ENCODE data around the gene ZSCAN20. TPM values are rescaled to one million over a fixed set of nuclear protein-coding genes. Genes with fewer than 3 reads are reported as not detected.

Gene ZSCAN20
- total and polyA plus RNA-seq, 9 of the 15 experiments (the other 6 are each of a cell fraction or from before 2014, with no cell fraction given) = 0.36 to 3.3 (median 2.0) TPM

- TF ChIP-seq, protein P1, sequence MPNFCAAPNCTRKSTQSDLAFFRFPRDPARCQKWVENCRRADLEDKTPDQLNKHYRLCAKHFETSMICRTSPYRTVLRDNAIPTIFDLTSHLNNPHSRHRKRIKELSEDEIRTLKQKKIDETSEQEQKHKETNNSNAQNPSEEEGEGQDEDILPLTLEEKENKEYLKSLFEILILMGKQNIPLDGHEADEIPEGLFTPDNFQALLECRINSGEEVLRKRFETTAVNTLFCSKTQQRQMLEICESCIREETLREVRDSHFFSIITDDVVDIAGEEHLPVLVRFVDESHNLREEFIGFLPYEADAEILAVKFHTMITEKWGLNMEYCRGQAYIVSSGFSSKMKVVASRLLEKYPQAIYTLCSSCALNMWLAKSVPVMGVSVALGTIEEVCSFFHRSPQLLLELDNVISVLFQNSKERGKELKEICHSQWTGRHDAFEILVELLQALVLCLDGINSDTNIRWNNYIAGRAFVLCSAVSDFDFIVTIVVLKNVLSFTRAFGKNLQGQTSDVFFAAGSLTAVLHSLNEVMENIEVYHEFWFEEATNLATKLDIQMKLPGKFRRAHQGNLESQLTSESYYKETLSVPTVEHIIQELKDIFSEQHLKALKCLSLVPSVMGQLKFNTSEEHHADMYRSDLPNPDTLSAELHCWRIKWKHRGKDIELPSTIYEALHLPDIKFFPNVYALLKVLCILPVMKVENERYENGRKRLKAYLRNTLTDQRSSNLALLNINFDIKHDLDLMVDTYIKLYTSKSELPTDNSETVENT (CRISPR knock-in tag; IDR thresholded peaks at IDR 0.05) = 0 out of 2 replicates have a peak, but pooled peaks have one; percentile 24
- TF ChIP-seq POLR2A (conservative IDR thresholded peaks at IDR 0.05) (peak; percentile 76), ZSCAN32 (CRISPR knock-in tag; IDR thresholded peaks at IDR 0.05) (no peak), ZNF780A (CRISPR knock-in tag; IDR thresholded peaks at IDR 0.05) (no peak), SMC3 (conservative IDR thresholded peaks at IDR 0.05; ENCODE audit: insufficient read depth, low read depth, low read length) (no peak), CSDE1 (IDR thresholded peaks at IDR 0.05) (no peak), DNMT1 (IDR thresholded peaks at IDR 0.05) (no peak), SMARCC2 (IDR thresholded peaks at IDR 0.05; ENCODE audit: low read depth) (no peak), MEF2D (tag; conservative IDR thresholded peaks at IDR 0.05; ENCODE audit: low read depth) (no peak), ZNF124 (CRISPR knock-in tag; IDR thresholded peaks at IDR 0.05) (no peak), CHCHD3 (CRISPR knock-in tag; IDR thresholded peaks at IDR 0.05) (no peak), ZNF24 (IDR thresholded peaks at IDR 0.05) (no peak), ZNF77 (CRISPR knock-in tag; IDR thresholded peaks at IDR 0.05) (no peak)
- TF ChIP-seq, protein P2, sequence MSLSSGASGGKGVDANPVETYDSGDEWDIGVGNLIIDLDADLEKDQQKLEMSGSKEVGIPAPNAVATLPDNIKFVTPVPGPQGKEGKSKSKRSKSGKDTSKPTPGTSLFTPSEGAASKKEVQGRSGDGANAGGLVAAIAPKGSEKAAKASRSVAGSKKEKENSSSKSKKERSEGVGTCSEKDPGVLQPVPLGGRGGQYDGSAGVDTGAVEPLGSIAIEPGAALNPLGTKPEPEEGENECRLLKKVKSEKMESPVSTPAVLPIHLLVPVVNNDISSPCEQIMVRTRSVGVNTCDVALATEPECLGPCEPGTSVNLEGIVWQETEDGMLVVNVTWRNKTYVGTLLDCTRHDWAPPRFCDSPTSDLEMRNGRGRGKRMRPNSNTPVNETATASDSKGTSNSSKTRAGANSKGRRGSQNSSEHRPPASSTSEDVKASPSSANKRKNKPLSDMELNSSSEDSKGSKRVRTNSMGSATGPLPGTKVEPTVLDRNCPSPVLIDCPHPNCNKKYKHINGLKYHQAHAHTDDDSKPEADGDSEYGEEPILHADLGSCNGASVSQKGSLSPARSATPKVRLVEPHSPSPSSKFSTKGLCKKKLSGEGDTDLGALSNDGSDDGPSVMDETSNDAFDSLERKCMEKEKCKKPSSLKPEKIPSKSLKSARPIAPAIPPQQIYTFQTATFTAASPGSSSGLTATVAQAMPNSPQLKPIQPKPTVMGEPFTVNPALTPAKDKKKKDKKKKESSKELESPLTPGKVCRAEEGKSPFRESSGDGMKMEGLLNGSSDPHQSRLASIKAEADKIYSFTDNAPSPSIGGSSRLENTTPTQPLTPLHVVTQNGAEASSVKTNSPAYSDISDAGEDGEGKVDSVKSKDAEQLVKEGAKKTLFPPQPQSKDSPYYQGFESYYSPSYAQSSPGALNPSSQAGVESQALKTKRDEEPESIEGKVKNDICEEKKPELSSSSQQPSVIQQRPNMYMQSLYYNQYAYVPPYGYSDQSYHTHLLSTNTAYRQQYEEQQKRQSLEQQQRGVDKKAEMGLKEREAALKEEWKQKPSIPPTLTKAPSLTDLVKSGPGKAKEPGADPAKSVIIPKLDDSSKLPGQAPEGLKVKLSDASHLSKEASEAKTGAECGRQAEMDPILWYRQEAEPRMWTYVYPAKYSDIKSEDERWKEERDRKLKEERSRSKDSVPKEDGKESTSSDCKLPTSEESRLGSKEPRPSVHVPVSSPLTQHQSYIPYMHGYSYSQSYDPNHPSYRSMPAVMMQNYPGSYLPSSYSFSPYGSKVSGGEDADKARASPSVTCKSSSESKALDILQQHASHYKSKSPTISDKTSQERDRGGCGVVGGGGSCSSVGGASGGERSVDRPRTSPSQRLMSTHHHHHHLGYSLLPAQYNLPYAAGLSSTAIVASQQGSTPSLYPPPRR (CRISPR knock-in tag; IDR thresholded peaks at IDR 0.05; ENCODE audit: borderline replicate concordance) = no peak
These were observed at the start of gene ZSCAN20 (continued) for GRCh38 chr1:33472269-33472980.

Data from K562 (cell line).